DMS53 (cell line): ENCODE data around the gene TUBB1.
"Not testable (repeated sequence)": the region's sequence is repeated elsewhere in the genome, so short reads cannot be mapped to it uniquely, and the experiment has no call there.

Experiments
- DNase-seq: peaks from one replicate; lab custom pipeline; 2025; lab: John Stamatoyannopoulos, UW

The TUBB1 gene

DNA sequence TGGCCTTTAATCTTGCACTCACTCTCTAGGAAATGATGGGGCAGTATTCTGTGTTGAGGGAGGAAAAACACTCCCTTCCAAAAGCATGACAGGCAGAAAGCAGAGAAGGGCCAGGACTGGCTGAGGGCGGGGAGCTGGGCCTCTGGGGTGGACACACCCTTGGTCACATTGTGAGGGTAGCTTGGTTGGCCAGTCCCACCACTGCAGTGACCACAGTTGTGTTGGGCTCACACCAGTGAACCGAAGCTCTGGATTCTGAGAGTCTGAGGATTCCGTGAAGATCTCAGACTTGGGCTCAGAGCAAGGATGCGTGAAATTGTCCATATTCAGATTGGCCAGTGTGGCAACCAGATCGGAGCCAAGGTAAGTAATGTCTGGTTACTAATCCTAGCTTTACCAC lies at the start of gene TUBB1:
Gene TUBB1, plus strand, starts transcription at position 213 of the 400 bp plus-strand sequence. Its CDS starts 94 bp downstream, at position 307.
- no peak for DNase-seq

- DNase-seq: no peak
Measured at GRCh38 chr20:58969439-58969838, 49.8 kb upstream of the TUBB1 start.

GRCh38 chr20:58970146-58970545 lies 49.1 kb upstream of the TUBB1 start:
- no peak for DNase-seq

DNA sequence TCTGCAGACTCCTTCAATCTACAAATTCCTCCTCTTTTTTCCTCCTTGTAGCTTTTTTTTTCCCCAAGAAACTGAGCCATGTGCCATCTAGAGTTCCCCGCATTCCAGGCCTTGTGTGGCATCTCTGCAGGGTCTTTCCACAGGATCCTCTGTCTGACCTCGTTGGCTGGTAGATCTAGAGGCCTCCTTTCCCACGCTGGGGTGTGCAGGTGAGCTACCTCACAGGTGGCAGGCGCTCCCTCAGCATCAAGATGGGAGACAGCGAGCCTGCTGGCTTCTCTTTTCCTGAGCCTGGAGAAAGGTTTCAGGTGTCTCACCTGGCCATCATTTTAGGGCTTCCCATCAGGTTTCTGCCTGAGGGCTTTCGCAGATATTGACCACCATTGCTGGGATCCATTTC lies 47.8 kb upstream of the TUBB1 start:
- no peak for DNase-seq

DNA sequence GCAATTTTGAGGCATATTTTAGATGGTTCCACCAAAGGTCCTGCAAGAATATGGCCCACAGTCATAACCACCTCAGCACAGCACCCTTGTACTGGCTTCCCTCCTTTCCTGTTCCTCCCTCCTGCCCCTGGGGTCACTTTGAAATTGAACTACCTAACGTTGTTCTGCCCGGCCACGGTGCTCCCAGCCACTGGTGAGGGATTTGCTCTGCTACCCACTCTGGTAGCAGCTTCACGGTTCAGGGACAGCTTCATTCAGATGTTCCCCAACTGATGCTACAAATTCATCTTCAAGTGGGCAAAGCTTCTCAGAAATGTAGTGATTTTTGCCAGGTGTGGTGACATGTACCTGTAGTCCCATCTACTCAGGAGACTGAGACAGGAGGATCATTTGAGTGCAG lies 46.0 kb upstream of the TUBB1 start:
- no peak for DNase-seq

GRCh38 chr20:58973866-58974265 lies 45.4 kb upstream of the TUBB1 start:
- no peak for DNase-seq

DNA sequence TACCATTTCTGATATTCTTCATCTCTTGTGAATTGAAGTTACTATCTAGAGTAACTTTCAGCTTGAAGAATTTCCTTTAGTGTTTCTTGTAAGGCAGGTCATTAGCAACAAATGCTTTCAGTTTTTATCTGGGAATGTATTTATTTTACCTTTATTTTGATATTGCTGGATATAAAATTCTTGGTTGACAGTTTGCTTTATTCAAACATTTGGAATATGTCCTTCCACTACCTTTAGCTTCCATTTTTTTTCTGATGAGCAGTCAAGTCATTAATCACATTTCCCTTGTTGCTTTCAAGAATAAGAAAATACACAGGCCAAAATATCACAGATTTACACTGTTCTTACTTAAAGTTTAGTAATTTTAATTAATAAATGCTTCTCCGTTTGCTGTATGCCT lies 43.9 kb upstream of the TUBB1 start:
- DNase-seq: no peak

DNA sequence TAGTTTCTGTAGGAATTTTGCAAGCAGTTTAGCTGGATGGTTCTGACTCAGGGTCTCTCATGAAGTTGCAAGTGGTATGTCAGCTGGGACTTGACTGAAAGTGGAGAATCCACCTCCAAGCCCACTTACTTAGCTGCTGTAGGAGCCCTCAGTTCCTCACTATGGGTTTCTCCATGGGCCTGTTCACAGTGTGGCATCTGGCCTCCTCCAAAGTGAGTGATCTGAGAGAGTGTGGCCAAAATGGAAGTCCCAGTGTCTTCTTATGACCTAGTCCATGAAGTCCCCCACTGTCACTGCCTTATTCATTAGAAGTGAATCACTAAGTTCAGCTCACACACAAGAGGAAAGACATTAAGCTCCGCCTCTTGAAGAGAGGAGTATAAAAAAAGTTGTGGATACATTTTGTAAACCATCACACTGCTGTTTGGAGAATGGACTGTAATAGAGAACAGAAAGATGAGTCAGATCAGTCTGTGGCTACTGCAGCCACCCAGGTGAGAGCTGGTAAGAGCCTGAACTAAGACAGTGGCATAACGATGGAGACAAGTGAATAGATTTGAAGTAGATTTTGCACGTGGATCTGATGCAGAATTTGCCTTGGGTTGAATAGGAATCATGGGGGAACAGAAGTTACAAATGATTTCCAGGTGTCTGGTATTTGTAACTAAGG lies 43.0 kb upstream of the TUBB1 start:
- no peak for DNase-seq

GRCh38 chr20:58978351-58979190 lies 40.7 kb upstream of the TUBB1 start:
- DNase-seq: no peak

DNA sequence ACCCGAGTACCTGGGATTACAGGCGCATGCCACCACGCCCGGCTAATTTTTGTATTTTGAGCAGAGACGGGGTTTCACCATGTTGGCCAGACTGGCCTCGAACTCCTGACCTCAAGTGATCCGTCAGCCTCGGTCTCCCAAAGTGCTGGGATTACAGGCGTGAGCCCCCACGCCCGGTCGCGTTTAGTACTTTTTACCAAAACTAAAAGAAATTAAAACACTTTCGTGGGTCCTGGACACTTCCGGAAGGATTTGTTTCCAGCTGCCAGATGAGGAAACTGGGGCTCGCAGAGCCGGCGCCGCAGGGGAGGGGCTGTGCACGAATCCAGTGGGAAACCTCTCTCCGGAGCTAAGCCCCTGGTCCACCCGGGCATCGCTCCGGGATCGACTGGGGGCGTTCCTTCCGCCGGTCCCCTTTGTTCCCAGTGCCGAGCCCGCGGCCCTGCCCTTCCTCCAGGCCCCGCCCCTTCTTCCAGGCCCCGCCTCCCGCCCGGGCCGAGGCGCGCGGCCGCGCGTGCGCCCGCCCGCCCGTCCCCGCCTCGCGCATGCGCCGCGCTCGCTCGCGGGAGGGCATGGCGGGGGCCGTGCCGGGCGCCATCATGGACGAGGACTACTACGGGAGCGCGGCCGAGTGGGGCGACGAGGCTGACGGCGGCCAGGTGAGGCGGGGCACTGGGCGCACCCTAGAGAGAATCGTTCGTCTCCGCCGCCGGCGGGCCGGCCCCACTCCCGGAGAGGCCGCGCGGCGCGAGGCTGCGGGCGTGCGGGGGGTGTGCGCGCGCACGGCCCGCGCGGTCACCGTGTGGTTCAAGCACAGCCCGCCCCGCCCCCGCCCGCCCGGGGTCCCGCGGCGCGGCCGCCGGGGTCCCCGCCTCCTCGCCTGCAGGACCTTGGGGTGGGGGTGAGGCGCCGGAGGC lies 38.3 kb upstream of the TUBB1 start, which contains the start of gene NELFCD:
Gene NELFCD, plus strand, starts transcription at position 546 of the 917 bp plus-strand sequence. Its CDS starts 54 bp downstream, at position 600.
- peak; percentile 93 for DNase-seq

DNA sequence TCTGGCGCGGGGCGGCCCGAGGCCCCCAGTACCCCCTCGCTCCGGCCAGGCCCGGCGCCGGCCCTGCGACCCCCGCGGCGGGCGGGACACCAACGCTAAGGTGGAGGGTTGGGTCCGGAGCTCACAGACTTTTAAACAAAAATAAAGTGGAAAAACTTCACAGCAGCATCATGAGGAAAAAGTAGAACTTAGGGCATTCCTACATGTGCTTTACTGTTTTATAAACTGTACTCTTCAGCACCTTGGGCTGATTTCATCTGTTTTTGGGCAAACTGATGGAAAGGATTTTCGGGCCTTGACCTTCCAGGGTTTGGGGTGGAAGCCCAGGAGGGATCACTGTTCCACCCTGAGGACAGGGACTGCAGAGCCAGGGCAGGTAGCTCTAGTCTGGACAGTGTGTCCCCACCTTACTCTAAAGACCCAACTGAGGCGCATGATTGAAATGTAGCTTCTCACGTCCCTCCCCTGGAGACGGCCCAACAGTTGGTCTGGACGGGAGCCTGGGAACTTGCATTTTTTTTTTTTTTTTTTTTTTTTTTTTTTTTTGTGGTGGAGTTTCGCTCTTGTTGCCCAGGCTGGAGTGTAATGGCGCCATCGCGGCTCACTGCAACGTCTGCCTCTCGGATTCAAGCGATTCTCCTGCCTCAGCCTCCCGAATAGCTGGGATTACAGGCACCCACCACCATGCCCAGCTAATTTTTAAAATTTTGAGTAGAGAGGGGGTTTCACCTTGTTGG lies 37.4 kb upstream of the TUBB1 start:
- DNase-seq: peak; percentile 49

GRCh38 chr20:58982406-58983114 lies 36.7 kb upstream of the TUBB1 start:
- no peak for DNase-seq

DNA sequence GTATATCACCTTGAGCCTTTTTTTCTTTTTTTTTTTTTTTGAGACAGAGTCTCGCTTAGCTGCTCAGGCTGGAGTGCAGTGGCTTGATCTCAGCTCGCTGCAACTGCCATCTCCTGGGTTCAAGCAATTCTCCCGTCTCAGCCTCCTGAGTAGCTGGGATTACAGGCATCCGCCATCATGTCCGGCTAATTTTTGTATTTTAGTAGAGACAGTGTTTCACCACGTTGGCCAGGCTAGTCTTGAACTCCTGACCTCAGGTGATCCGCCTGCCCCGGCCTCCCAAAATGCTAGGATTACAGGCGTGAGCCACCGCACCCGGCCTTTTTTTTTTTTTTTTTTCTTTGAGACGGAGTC lies 36.1 kb upstream of the TUBB1 start:
- not testable (repeated sequence) for DNase-seq

GRCh38 chr20:58984691-58985090 lies 34.5 kb upstream of the TUBB1 start:
- no peak for DNase-seq

- no peak for DNase-seq
Measured at GRCh38 chr20:58985656-58986055, 33.6 kb upstream of the TUBB1 start.

DNA sequence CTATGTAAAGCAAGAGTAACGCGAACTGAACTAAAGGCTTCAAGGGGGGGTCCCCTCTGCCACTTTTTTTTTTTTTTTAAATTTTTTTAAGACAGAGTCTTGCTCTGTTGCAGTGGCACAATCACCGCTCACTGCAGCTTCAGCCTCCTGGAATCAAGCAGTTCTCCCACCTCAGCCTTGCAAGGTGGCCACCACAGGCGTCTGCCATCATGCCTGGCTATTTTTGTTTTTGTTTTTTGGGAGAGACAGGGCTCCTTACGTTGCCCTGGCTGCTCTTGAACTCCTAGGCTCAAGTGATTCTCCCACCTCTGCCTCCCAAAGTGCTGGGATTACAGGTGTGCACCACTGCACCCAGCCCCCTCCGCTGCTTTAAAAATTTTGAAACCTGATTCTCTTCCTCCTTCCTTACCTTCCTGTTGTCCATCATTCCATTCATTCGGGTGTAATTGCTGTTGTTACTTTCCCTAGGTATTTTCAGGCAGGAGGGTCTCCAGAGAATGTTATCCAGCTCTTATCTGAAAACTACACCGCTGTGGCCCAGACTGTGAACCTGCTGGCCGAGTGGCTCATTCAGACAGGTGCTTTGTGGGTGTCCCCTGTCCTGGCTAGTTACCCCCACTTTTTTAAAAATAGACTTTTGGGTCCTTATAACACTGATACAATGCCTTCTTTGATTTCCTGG lies 32.8 kb upstream of the TUBB1 start:
- no peak for DNase-seq

GRCh38 chr20:58986968-58987517 lies 32.2 kb upstream of the TUBB1 start:
- no peak for DNase-seq

GRCh38 chr20:58987790-58988564 lies 31.3 kb upstream of the TUBB1 start:
- DNase-seq: no peak

DNA sequence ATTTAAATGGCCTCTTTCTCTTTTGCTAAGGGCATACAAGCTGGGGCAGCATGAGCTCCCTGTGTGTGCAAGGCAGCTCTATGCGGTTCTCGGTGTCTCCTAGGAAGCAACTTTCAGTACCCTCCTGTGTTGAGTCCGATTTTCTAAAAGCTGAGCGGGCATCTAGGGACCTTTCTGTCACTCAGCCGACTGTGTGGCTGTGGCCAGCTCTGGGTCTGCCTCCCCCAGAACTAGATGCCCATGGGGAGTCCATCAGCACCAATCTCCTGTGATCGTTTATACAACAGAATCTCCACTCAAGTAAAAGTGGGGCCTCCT lies 30.7 kb upstream of the TUBB1 start:
- no peak for DNase-seq
